ENCODE measurements around the gene AKIP1.
"Not testable (repeated sequence)": the region's sequence is repeated elsewhere in the genome, so short reads cannot be mapped to it uniquely, and the experiment has no call there.

Gene AKIP1

DNA sequence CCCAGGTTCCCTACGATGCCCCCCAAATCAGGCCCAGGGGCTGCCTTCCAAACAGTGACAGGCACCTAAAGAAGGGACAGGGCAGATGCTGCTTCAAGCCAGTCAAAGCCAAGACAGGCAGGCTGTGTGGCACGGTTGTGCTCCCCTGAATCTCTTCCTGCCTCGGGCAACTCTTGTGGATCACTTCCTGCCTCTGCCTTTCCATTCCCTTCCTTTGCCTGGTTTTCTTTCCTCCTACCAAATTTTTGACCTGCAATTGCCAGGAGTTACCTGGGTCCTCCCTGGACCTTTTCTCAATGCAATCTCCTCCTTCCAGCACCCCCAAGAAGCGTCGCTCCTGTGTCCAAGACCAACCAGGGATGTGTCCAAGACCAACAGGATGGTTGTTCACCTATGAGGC is 16.2 kb downstream of the AKIP1 start:
- no peak overlapping the region for H3K4me3 ChIP-seq
- no peaks in the 10 kb centered on the region for H3K9me3 ChIP-seq (ENCODE audit: low read depth, low read length)
- no peak overlapping the region for H3K9ac ChIP-seq (ENCODE audit: insufficient read length)
- H3K36me3 ChIP-seq (ENCODE audit: insufficient read depth, low read length) = peaks cover 3% of the 10 kb centered on the region; the same call in 1 of the 2 replicates
- no peak for DNase-seq (ENCODE audit: low read depth, low spot score)
- no peak overlapping the region for H3K27ac ChIP-seq
- TF ChIP-seq FOXP2 (optimal IDR thresholded peaks at IDR 0.05; ENCODE audit: control extremely low read depth, extremely low read length, insufficient read depth) = no peak
- no peak for TF ChIP-seq EZH2 (IDR thresholded peaks at IDR 0.05)
- TF ChIP-seq POLR2AphosphoS5 (IDR thresholded peaks at IDR 0.05; ENCODE audit: borderline replicate concordance, low read depth, low read length) = no peak

GRCh38 chr11:8928205-8928604 is 17.2 kb downstream of the AKIP1 start:
- Histone ChIP-seq H3K9me3 (ENCODE audit: low read depth, low read length) (no peaks in the 10 kb centered on the region), H3K36me3 (ENCODE audit: insufficient read depth, low read length) (no peaks in the 10 kb centered on the region), H3K4me3 (no peak overlapping the region), H3K27ac (no peak overlapping the region), H3K9ac (ENCODE audit: insufficient read length) (no peak overlapping the region)
- no peak for TF ChIP-seq POLR2AphosphoS5 (IDR thresholded peaks at IDR 0.05; ENCODE audit: borderline replicate concordance, low read depth, low read length)
- TF ChIP-seq FOXP2 (optimal IDR thresholded peaks at IDR 0.05; ENCODE audit: control extremely low read depth, extremely low read length, insufficient read depth) = no peak
- no peak for TF ChIP-seq EZH2 (IDR thresholded peaks at IDR 0.05)
- no peak for DNase-seq (ENCODE audit: low read depth, low spot score)

DNA sequence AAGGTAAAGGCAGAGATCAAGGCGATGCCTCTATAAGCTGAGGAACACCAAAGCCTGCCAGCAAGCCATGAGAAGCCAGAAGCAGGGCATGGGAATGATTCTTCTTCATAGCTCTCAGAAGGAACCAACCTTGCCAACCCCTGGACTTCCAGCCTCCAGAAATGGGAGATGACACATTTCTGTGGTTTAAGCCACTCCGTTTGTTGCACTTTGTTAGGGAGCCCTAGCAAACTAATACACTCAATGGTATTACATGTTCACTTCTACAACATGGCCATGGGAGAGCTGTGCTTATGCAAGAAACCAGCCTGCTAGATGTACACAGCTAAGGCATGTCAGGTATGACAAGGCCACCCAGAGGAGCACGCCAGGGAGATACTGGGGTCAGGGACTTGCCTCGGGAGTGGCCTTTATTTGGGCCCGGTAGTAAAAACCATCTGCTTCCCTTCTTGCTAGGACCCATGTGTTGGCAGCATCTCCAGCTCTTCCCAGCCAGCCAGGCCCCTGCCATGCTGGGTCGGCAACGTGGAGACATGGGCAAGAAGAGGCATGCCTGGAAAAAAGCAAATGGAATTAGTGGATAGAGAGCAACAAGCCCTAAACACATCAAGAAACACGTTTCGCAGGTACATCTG is 18.1 kb downstream of the AKIP1 start:
- TF ChIP-seq FOXP2 (optimal IDR thresholded peaks at IDR 0.05; ENCODE audit: control extremely low read depth, extremely low read length, insufficient read depth) (no peak), POLR2AphosphoS5 (IDR thresholded peaks at IDR 0.05; ENCODE audit: borderline replicate concordance, low read depth, low read length) (no peak), EZH2 (IDR thresholded peaks at IDR 0.05) (no peak)
- no peaks in the 10 kb centered on the region for H3K9me3 ChIP-seq (ENCODE audit: low read depth, low read length)
- no peak for DNase-seq (ENCODE audit: low read depth, low spot score)
- no peaks in the 10 kb centered on the region for H3K36me3 ChIP-seq (ENCODE audit: insufficient read depth, low read length)
- no peak overlapping the region for H3K4me3 ChIP-seq
- no peak overlapping the region for H3K9ac ChIP-seq (ENCODE audit: insufficient read length)
- no peak overlapping the region for H3K27ac ChIP-seq

- no peak overlapping the region for H3K4me3 ChIP-seq
- no peaks in the 10 kb centered on the region for H3K36me3 ChIP-seq (ENCODE audit: insufficient read depth, low read length)
- no peak overlapping the region for H3K9ac ChIP-seq (ENCODE audit: insufficient read length)
- H3K27ac ChIP-seq = no peak overlapping the region
- no peaks in the 10 kb centered on the region for H3K9me3 ChIP-seq (ENCODE audit: low read depth, low read length)
- TF ChIP-seq POLR2AphosphoS5 (IDR thresholded peaks at IDR 0.05; ENCODE audit: borderline replicate concordance, low read depth, low read length) (no peak), FOXP2 (optimal IDR thresholded peaks at IDR 0.05; ENCODE audit: control extremely low read depth, extremely low read length, insufficient read depth) (no peak), EZH2 (IDR thresholded peaks at IDR 0.05) (no peak)
- no peak for DNase-seq (ENCODE audit: low read depth, low spot score)
These were observed 19.6 kb downstream of the AKIP1 start for GRCh38 chr11:8930456-8931175.

DNA sequence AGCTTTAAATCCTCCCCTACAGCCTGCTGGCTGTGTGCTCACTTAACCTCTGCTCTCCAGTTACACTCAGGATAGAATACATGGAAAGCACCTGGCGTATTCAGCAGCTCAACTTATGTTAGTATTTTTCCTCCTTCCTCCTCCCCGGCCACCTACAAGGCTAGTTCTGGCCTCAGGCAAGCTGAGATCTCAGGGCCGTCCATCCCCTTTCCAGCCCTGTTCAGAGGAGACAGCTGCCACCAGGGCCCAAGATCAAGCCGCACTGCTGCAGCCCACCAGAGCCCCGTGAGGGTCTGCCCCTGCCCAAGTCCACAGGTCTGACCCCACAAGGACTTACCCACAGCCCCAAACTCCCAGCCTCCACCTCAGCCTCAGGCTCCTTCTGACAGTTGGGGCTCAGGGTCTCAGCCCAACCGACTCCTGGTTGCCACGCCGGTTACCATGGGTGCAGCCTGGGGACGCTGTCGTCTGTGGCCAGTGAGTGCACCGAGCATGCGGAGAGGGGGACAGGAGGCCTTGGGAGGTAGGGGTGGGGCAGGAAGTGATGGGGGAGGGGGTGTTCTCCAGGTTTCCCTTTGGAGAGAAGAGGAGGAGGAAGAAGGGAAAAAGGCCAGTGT is 21.7 kb downstream of the AKIP1 start, which contains the start of gene C11orf16:
Gene C11orf16, minus strand, starts transcription at position 384 of the 617 bp plus-strand sequence. CDS start 639 bp downstream, outside the sequence.
- Histone ChIP-seq H3K4me3 (no peak within 1 kb of the TSS), H3K9ac (ENCODE audit: insufficient read length) (no peak within 1 kb of the TSS), H3K9me3 (ENCODE audit: low read depth, low read length) (no peaks in the 10 kb centered on the region), H3K36me3 (ENCODE audit: insufficient read depth, low read length) (no peaks in the 10 kb centered on the region), H3K27ac (no peak within 1 kb of the TSS)
- TF ChIP-seq FOXP2 (optimal IDR thresholded peaks at IDR 0.05; ENCODE audit: control extremely low read depth, extremely low read length, insufficient read depth) = no peak
- no peak for TF ChIP-seq POLR2AphosphoS5 (IDR thresholded peaks at IDR 0.05; ENCODE audit: borderline replicate concordance, low read depth, low read length)
- no peak for TF ChIP-seq EZH2 (IDR thresholded peaks at IDR 0.05)
- DNase-seq (ENCODE audit: low read depth, low spot score) = no peak

DNA sequence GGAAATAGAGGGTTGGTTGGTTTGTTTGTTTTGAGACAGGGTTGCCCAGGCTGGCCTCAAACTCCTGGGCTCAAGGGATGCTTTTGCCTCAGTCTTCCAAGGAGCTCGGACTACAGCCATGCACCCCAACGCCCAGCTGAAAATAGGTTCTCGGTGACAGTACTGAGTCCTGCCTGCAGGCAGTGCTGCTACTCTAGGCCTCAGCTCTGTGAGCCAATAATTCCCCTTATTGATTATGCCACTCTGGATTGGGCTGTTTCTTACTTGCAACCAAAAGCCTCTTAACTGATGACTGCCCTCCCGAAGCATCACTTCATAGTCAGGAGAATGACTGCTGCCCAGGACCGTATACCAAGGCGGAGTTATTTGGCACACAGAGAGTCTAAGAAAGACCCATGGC is 22.9 kb downstream of the AKIP1 start:
- Histone ChIP-seq H3K27ac (no peak overlapping the region), H3K9ac (ENCODE audit: insufficient read length) (no peak overlapping the region), H3K36me3 (ENCODE audit: insufficient read depth, low read length) (no peaks in the 10 kb centered on the region), H3K9me3 (ENCODE audit: low read depth, low read length) (no peaks in the 10 kb centered on the region), H3K4me3 (no peak overlapping the region)
- TF ChIP-seq EZH2 (IDR thresholded peaks at IDR 0.05) (no peak), POLR2AphosphoS5 (IDR thresholded peaks at IDR 0.05; ENCODE audit: borderline replicate concordance, low read depth, low read length) (no peak), FOXP2 (optimal IDR thresholded peaks at IDR 0.05; ENCODE audit: control extremely low read depth, extremely low read length, insufficient read depth) (no peak)
- DNase-seq (ENCODE audit: low read depth, low spot score) = no peak

DNA sequence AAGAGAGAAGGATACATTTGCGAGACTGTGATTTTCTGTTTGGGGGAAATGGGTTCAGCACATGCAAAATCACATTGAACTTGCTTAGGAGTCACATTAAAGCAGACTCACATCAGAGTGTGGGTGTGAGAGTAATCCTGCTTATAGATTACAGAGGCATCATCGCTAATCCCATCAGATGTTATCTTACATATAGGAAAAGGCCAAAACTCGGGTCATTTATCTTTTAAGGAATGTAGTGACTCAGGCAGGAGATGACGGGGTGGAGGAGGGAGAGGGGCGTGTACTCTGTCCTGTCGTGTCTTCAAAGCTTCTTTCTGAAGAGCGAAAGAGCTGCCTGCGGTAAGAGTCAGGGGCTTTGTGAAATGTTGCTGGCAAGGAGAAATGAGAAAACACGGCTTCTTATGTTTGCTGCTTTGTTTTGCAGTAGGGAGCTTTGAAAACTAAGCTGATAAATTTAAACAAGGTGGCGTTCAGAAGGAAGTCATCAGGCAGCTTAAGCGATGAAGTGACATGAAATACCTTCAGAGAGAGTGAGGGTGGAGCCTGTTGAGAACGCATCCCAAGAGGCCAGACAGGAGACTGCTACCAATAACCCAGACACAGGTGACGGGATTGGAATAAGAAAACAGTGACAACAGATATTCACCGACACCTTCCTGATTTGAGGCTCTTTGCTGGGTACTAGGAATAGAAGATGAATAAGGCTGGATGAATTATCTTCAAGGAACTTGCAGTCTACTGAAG is 23.9 kb downstream of the AKIP1 start:
- no peak for TF ChIP-seq EZH2 (IDR thresholded peaks at IDR 0.05)
- no peak for TF ChIP-seq FOXP2 (optimal IDR thresholded peaks at IDR 0.05; ENCODE audit: control extremely low read depth, extremely low read length, insufficient read depth)
- TF ChIP-seq POLR2AphosphoS5 (IDR thresholded peaks at IDR 0.05; ENCODE audit: borderline replicate concordance, low read depth, low read length) = no peak
- Histone ChIP-seq H3K4me3 (no peak overlapping the region), H3K27ac (no peak overlapping the region), H3K9ac (ENCODE audit: insufficient read length) (no peak overlapping the region), H3K36me3 (ENCODE audit: insufficient read depth, low read length) (no peaks in the 10 kb centered on the region), H3K9me3 (ENCODE audit: low read depth, low read length) (no peaks in the 10 kb centered on the region)
- no peak for DNase-seq (ENCODE audit: low read depth, low spot score)

DNA sequence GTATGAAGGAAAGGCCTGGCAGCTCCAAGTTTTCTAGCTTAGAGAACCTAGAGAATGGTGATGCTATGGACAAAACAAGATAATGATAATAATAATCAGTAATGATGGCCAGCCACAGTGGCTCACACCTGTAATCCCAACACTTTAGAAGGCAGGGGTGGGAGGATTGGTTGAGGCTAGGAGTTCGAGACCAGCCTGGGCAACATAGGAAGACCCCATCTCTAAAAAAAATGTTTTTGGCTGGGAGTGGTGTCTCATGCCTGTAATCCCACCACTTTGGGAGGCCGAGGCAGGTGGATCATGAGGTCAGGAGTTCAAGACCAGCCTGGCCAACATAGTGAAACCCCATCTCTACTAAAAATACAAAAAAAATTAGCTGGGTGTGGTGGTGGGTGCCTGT is 24.8 kb downstream of the AKIP1 start:
- H3K9me3 ChIP-seq (ENCODE audit: low read depth, low read length); H3K9ac ChIP-seq (ENCODE audit: insufficient read length); DNase-seq (ENCODE audit: low read depth, low spot score); H3K4me3 ChIP-seq; H3K27ac ChIP-seq; H3K36me3 ChIP-seq (ENCODE audit: insufficient read depth, low read length): not testable (repeated sequence)
